MCF 10A (cell line): ENCODE data around the gene FAM151A. TPM values are rescaled to one million over a fixed set of nuclear protein-coding genes. Genes with fewer than 3 reads are reported as not detected.

ENCODE experiments used
- BruUV-seq: library from RNA; stranded (reverse); fragments of 400-500 nt; replicated peaks from 2 replicates; lab custom pipeline; 2021; lab: Mats Ljungman, UMichigan
- CTCF ChIA-PET: fragments of 300-600 bp; sonication (Branson Sonifier 250); formaldehyde crosslinking; extraction: SDS; loops from one replicate; lab custom pipeline; 2021; ENCODE audit warnings: antibody characterized with exemption, inconsistent platforms; lab: Yijun Ruan, JAX
- POLR2A ChIA-PET: fragments of 300-600, 350-650 bp; sonication (Branson Sonifier 250); formaldehyde crosslinking; extraction: SDS; loops from one replicate; lab custom pipeline; 2020; ENCODE audit warnings: antibody characterized with exemption, inconsistent platforms; lab: Yijun Ruan, JAX
- DNase-seq: peaks from one replicate; pipeline ENCODE4 v3.0.0-alpha.2; 2018; ENCODE audit not compliant: unreplicated experiment
- H3K27ac Mint-ChIP-seq: one replicate; pipeline ENCODE4 v1.8.0; 2022; ENCODE audit warnings: mild to moderate bottlenecking, low read depth, mixed read lengths; ENCODE audit not compliant: unreplicated experiment
- H3K27me3 Mint-ChIP-seq: one replicate; pipeline ENCODE4 v1.8.0; 2022; ENCODE audit warnings: mixed read lengths; ENCODE audit not compliant: insufficient read depth, unreplicated experiment
- H3K36me3 Mint-ChIP-seq: one replicate; pipeline ENCODE4 v1.8.0; 2022; ENCODE audit warnings: mild to moderate bottlenecking, moderate library complexity, mixed read lengths; ENCODE audit not compliant: insufficient read depth, unreplicated experiment
- H3K4me1 Mint-ChIP-seq: one replicate; pipeline ENCODE4 v1.8.0; 2022; ENCODE audit warnings: mixed read lengths; ENCODE audit not compliant: insufficient read depth, unreplicated experiment
- H3K4me3 Mint-ChIP-seq: one replicate; pipeline ENCODE4 v1.8.0; 2022; ENCODE audit warnings: mild to moderate bottlenecking, moderate library complexity, mixed read lengths; ENCODE audit not compliant: unreplicated experiment
- H3K9me3 Mint-ChIP-seq: one replicate; pipeline ENCODE4 v1.8.0; 2022; ENCODE audit warnings: mixed read lengths; ENCODE audit not compliant: unreplicated experiment
- CTCF ChIP-seq: fragments of 200-600 bp; IDR thresholded peaks from one replicate; pipeline ENCODE4 v1.8.0; 2022; ENCODE audit warnings: antibody characterized with exemption, mild to moderate bottlenecking; ENCODE audit not compliant: unreplicated experiment
- intact Hi-C: fragments of 100-400 bp; cut with micrococcal nuclease; formaldehyde crosslinking; loops from 2 replicates; pipeline ENCODE4 v1.14.1; 2022
- total RNA-seq: library from RNA; stranded (reverse); gene quantifications from 2 replicates; pipeline ENCODE4 v1.2.3, GENCODE V29; 2022

FAM151A gene
- total RNA-seq, 1 experiment from 2014 or later, result not detected

- CTCF ChIA-PET, result interaction anchor here (0.7 kb wide), 1 partner anchor 79 kb away, joined by 5 read pairs; no protein-coding TSS in a partner anchor
- Mint-ChIP-seq H3K4me1 (peaks cover 22% of the 10 kb centered on the region), H3K36me3 (no peaks in the 10 kb centered on the region)
These were observed 37.9 kb downstream of the FAM151A start for GRCh38 chr1:54585181-54586066.

GRCh38 chr1:54584575-54584974 is 38.8 kb downstream of the FAM151A start:
- no TSS peak for BruUV-seq
- CTCF ChIA-PET, result no interaction called here
- POLR2A ChIA-PET, result interaction anchor here (0.7 kb wide), 1 partner anchor 178 kb away, joined by 3 read pairs; no protein-coding TSS in a partner anchor

More at GRCh38 chr1:54585181-54586066, 37.9 kb downstream of the FAM151A start:
- no peaks in the 10 kb centered on the region for H3K27me3 Mint-ChIP-seq
- no peak overlapping the region for H3K4me3 Mint-ChIP-seq
- POLR2A ChIA-PET, result interaction anchor here (0.6 to 0.7 kb wide), 2 partner anchors 178 kb away, joined by 3 to 5 read pairs; no protein-coding TSS in a partner anchor
- TF ChIP-seq CTCF, result no peak
- no peaks in the 10 kb centered on the region for H3K9me3 Mint-ChIP-seq
- BruUV-seq, result no TSS peak
- DNase-seq, result no peak
- no peak overlapping the region for H3K27ac Mint-ChIP-seq
- intact Hi-C loops, result no loop called here

DNA sequence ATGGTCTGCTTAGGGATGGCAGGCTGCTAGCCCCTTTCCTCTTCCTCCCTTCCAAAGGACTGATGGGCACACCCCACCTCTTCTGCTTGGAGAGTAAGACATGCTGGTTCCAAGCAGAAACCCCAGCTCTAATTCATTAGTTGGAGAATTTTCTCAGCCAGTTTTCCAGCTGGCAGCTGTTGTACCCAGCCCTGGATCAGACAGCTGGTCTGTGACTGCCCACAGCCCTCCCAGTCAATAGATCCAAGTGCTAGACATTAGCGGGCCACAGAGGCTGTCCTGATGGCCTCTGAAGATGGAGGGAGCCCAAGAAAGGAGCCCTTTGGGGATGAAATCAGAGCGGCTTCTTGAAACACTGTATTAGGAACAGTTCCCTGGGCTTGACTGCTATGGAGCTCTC is 39.5 kb downstream of the FAM151A start:
- peaks cover 22% of the 10 kb centered on the region for H3K4me1 Mint-ChIP-seq
- no peak overlapping the region for H3K27ac Mint-ChIP-seq
- H3K9me3 Mint-ChIP-seq, result no peaks in the 10 kb centered on the region
- no peak overlapping the region for H3K4me3 Mint-ChIP-seq
- ChIA-PET POLR2A (interaction anchor here (1.0 to 1.6 kb wide), 2 partner anchors 9 to 12 kb away, joined by 3 to 4 read pairs; no protein-coding TSS in a partner anchor), CTCF (interaction anchor here (0.6 kb wide), 1 partner anchor 1114 kb away, joined by 3 read pairs; no protein-coding TSS in a partner anchor)
- DNase-seq, result no peak
- intact Hi-C loops, result no loop called here
- no peaks in the 10 kb centered on the region for H3K36me3 Mint-ChIP-seq
- no TSS peak for BruUV-seq
- TF ChIP-seq CTCF, result no peak
- H3K27me3 Mint-ChIP-seq, result no peaks in the 10 kb centered on the region

More at GRCh38 chr1:54584575-54584974, 38.8 kb downstream of the FAM151A start:
- Mint-ChIP-seq H3K27ac (no peak overlapping the region), H3K9me3 (no peaks in the 10 kb centered on the region), H3K4me1 (peaks cover 22% of the 10 kb centered on the region), H3K27me3 (no peaks in the 10 kb centered on the region), H3K36me3 (no peaks in the 10 kb centered on the region), H3K4me3 (no peak overlapping the region)
- no peak for TF ChIP-seq CTCF
- DNase-seq, result no peak
- intact Hi-C loops, result no loop called here

DNA sequence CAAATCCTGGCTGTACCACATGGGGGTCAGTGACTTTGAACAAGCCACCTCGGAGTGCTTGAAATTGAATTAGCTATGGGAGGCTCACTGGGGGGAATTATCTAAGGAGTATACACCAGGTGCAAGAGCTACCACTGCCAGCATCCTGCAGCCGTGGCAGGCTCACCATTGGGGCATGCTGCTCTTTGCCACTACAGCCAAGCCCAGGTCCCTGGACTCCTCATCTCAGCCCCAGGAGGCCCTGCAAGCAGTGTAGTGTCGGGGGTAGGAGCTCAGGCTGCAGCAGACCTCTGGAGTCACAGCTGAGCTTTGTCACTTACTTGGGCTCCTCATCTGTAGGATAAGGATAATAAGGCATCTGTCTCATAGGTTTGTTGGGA is 40.0 kb downstream of the FAM151A start:
- DNase-seq, result no peak
- Mint-ChIP-seq H3K9me3 (no peaks in the 10 kb centered on the region), H3K4me3 (no peak overlapping the region), H3K4me1 (peaks cover 22% of the 10 kb centered on the region), H3K27me3 (no peaks in the 10 kb centered on the region), H3K36me3 (no peaks in the 10 kb centered on the region), H3K27ac (no peak overlapping the region)
- ChIA-PET CTCF (interaction anchor here (0.6 kb wide), 1 partner anchor 84 kb away, joined by 4 read pairs; no protein-coding TSS in a partner anchor), POLR2A (interaction anchor here (1.0 to 1.6 kb wide), 2 partner anchors 9 to 12 kb away, joined by 3 to 4 read pairs; no protein-coding TSS in a partner anchor)
- intact Hi-C loops, result no loop called here
- TF ChIP-seq CTCF, result no peak
- no TSS peak for BruUV-seq
